Measurements from ENCODE around the gene TCP10L. TPM values are rescaled to one million over a fixed set of nuclear protein-coding genes. Genes with fewer than 3 reads are reported as not detected.

The TCP10L gene
- total and polyA plus RNA-seq, 2 of the 8 experiments (the other 6 are each of a cell fraction or from before 2014, with no cell fraction given), result 0.45 to 0.99 TPM

DNA sequence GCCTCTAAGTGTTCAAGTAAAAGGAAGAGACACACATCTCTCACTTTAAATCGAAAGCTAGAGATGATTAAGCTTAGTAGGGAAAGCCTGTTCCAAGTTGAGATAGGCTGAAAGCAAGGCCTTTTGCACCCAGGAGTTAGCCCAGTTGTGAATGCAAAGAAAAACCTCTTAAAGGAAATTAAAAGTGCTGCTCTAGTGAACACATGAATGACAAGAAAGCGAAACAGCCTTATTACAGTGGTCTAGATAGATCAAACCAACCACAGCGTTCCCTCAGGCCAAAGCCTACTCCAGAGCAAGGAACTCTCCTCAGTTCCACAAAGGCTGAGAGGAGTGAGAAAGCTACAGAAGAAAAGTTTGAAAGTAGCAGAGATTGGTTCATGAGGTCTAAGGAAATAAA lies 14.9 kb downstream of the TCP10L start:
- Histone ChIP-seq H2BK120ac (replicated peaks; ENCODE audit: low read depth, low read length) (no peak overlapping the region), H3K4me2 (ENCODE audit: insufficient read depth in 1 of 2, low read depth in 2 of 2, low read length in 2 of 2) (no peak overlapping the region; a peak in 1 of 4 replicates), H2BK15ac (ENCODE audit: low read length) (no peak overlapping the region), H3K4me1 (replicated peaks in 1 of 4; ENCODE audit: control insufficient read depth in 3 of 4, insufficient read depth in 4 of 4, low read length in 3 of 4) (peaks cover 0 to 7% (median 3%) of the 10 kb centered on the region in 4 experiments; a peak in 4 of 7 replicates), H3K23me2 (ENCODE audit: low read depth, low read length) (peaks cover 7% of the 10 kb centered on the region; the same call in 1 of the 2 replicates), H2AFZ (ENCODE audit: low read length) (no peak overlapping the region), H3K36me3 (ENCODE audit: control insufficient read depth in 2 of 4, insufficient read depth in 4 of 4, low read length in 3 of 4) (no peaks in the 10 kb centered on the region; a peak in 1 of 8 replicates), H3K27me3 (replicated peaks in 1 of 4; ENCODE audit: control insufficient read depth in 3 of 4, extremely low read depth in 1 of 4, insufficient read depth in 3 of 4, low read length in 3 of 4) (peaks cover 0 to 2% (median 0%) of the 10 kb centered on the region in 4 experiments; a peak in 1 of 7 replicates), H3K9ac (replicated peaks in 1 of 4; ENCODE audit: extremely low read depth in 1 of 4, low read depth in 3 of 4, low read length in 3 of 4) (no peak overlapping the region), H3K79me2 (ENCODE audit: control insufficient read depth in 1 of 2, insufficient read depth in 2 of 2, low read length in 2 of 2) (no peaks in the 10 kb centered on the region), H3K18ac (ENCODE audit: extremely low read depth, low read length) (no peak overlapping the region), H3K9me3 (ENCODE audit: insufficient read depth in 2 of 2, low read depth in 1 of 2, low read length in 1 of 2) (no peaks in the 10 kb centered on the region), H2BK20ac (ENCODE audit: low read length) (no peak overlapping the region), H3K56ac (replicated peaks; ENCODE audit: insufficient read length, low read depth, low read length) (no peak overlapping the region), H4K91ac (replicated peaks; ENCODE audit: insufficient read length, low read length) (no peak overlapping the region), H3K4me3 (ENCODE audit: extremely low read depth in 1 of 4, insufficient read depth in 2 of 4, low read depth in 3 of 4, low read length in 4 of 4) (no peak overlapping the region; a peak in 1 of 8 replicates), H4K20me1 (replicated peaks in 1 of 2; ENCODE audit: control insufficient read depth in 1 of 2, insufficient read depth in 2 of 2, low read length in 2 of 2) (no peaks in the 10 kb centered on the region), H3K4ac (replicated peaks; ENCODE audit: insufficient read length, low read depth, low read length) (no peak overlapping the region), H3K14ac (ENCODE audit: insufficient read length) (no peak overlapping the region), H4K5ac (ENCODE audit: insufficient read length, low read depth, low read length) (no peak overlapping the region), H3K23ac (ENCODE audit: insufficient read length) (no peak overlapping the region), H2AK5ac (ENCODE audit: low read depth, low read length) (no peak overlapping the region), H4K8ac (ENCODE audit: extremely low read depth, insufficient read depth, low read length) (no peak overlapping the region), H2BK12ac (ENCODE audit: low read depth, low read length) (no peak overlapping the region), H2BK5ac (ENCODE audit: low read depth, low read length) (no peak overlapping the region), H3K27ac (ENCODE audit: low read depth, low read length) (no peak overlapping the region), H3K79me1 (ENCODE audit: low read depth, low read length) (no peaks in the 10 kb centered on the region)
- POLR2A ChIA-PET (ENCODE audit: partially characterized antibody), result interaction anchor here (1.4 kb wide), 1 partner anchor 35 kb away, joined by 3 read pairs; no protein-coding TSS in a partner anchor
- CTCF ChIA-PET (ENCODE audit: partially characterized antibody), result interaction anchor here (0.6 to 4.2 kb wide), 24 partner anchors 9 to 412 kb away, joined by 3 to 23 read pairs (median 4); no protein-coding TSS in a partner anchor
- FAIRE-seq, result no peak
- no peak for DNase-seq (ENCODE audit: low read depth in 1 of 2, low spot score in 2 of 2)
- 84% methylated on average over 3 of the region's 3 CpGs; no CpG with 5 or more reads in 1 of the 2 experiments for WGBS, 2 experiments (ENCODE audit: extremely low coverage in 1 of 2, insufficient coverage in 1 of 2, insufficient read length in 1 of 2, insufficient replicate concordance in 2 of 2, low coverage in 1 of 2, low lambda C conversion rate in 2 of 2, missing lambda C conversion rate in 1 of 2)
- no peak for TF ChIP-seq NANOG (IDR thresholded peaks at IDR 0.05; ENCODE audit: insufficient read depth, low read depth, low read length, poor library complexity, severe bottlenecking)
- no peak for TF ChIP-seq TAF7 (optimal IDR thresholded peaks at IDR 0.05; ENCODE audit: borderline replicate concordance, low read depth, low read length)
- no peak for TF ChIP-seq HDAC6 (IDR thresholded peaks at IDR 0.05; ENCODE audit: low read depth, low read length)
- TF ChIP-seq FOSL1 (IDR thresholded peaks at IDR 0.05; ENCODE audit: insufficient read depth, low read depth, low read length), result no peak
- TF ChIP-seq, protein P1, sequence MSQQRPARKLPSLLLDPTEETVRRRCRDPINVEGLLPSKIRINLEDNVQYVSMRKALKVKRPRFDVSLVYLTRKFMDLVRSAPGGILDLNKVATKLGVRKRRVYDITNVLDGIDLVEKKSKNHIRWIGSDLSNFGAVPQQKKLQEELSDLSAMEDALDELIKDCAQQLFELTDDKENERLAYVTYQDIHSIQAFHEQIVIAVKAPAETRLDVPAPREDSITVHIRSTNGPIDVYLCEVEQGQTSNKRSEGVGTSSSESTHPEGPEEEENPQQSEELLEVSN (IDR thresholded peaks at IDR 0.05), result no peak
- TF ChIP-seq NRF1 (IDR thresholded peaks at IDR 0.05; ENCODE audit: low read depth, low read length), result no peak

Data from H1 (cell line).